Neural cell (in vitro differentiated cells): Measurements from ENCODE around the gene ARID1A. TPM values are rescaled to one million over a fixed set of nuclear protein-coding genes. Genes with fewer than 3 reads are reported as not detected.

Experiments used
- H2AFZ ChIP-seq: fragments of 200-600, 300-800 bp; sonication (generic), shearing (Covaris generic); 2 replicates; pipeline ENCODE4 v1.6.0; 2014; ENCODE audit warnings: low read depth, mild to moderate bottlenecking, antibody characterized with exemption, low read length, moderate library complexity
- H3F3A ChIP-seq: fragments of 200-600 bp; shearing (Covaris generic); 2 replicates; pipeline ENCODE4 v1.6.1; 2016; ENCODE audit warnings: mild to moderate bottlenecking, moderate library complexity, mixed read lengths, antibody characterized with exemption, low read length; ENCODE audit not compliant: insufficient read depth, poor library complexity, severe bottlenecking
- H3K27ac ChIP-seq: fragments of 200-600, 300-800 bp; sonication (generic), shearing (Covaris generic); 2 replicates; pipeline ENCODE4 v1.5.1; 2014; ENCODE audit warnings: mild to moderate bottlenecking, low read length, moderate library complexity
- H3K27me3 ChIP-seq: fragments of 300-800, 200-600 bp; sonication (generic), shearing (Covaris generic); 2 replicates; pipeline ENCODE4 v1.6.0; 2014; ENCODE audit warnings: mild to moderate bottlenecking, low read depth, low read length, moderate library complexity; ENCODE audit not compliant: insufficient read depth
- H3K36me3 ChIP-seq: fragments of 300-800, 200-600 bp; sonication (generic), shearing (Covaris generic); 2 replicates; pipeline ENCODE4 v1.5.1; 2014; ENCODE audit warnings: mild to moderate bottlenecking, antibody characterized with exemption, low read length, moderate library complexity; ENCODE audit not compliant: insufficient read depth
- H3K4me2 ChIP-seq: fragments of 300-800, 200-600 bp; sonication (generic), shearing (Covaris generic); 2 replicates; pipeline ENCODE4 v1.6.0; 2014; ENCODE audit warnings: mild to moderate bottlenecking, low read length
- H3K4me3 ChIP-seq: fragments of 300-800, 200-600 bp; sonication (generic), shearing (Covaris generic); 2 replicates; pipeline ENCODE4 v1.5.1; 2014; ENCODE audit warnings: mild to moderate bottlenecking, low read length, moderate library complexity
- H3K79me2 ChIP-seq: fragments of 200-600 bp; shearing (Covaris generic); replicated peaks from 2 replicates; pipeline ENCODE4 v1.6.0; 2014; ENCODE audit warnings: mild to moderate bottlenecking, low read length, moderate library complexity; ENCODE audit not compliant: insufficient read depth
- H3K9ac ChIP-seq: fragments of 300-800, 200-600 bp; sonication (generic), shearing (Covaris generic); 2 replicates; pipeline ENCODE4 v1.6.1; 2016; ENCODE audit warnings: mild to moderate bottlenecking, low read length, mixed read lengths
- H3K9me2 ChIP-seq: fragments of 200-600 bp; shearing (Covaris generic); 2 replicates; pipeline ENCODE4 v1.6.1; 2016; ENCODE audit warnings: mild to moderate bottlenecking, low read length, mixed read lengths; ENCODE audit not compliant: insufficient read depth
- H3K9me3 ChIP-seq: fragments of 200-600, 300-800 bp; sonication (generic), shearing (Covaris generic); 2 replicates; pipeline ENCODE4 v1.6.1; 2016; ENCODE audit warnings: mild to moderate bottlenecking, mixed run types, low read length, moderate library complexity, mixed read lengths
- H4K20me1 ChIP-seq: fragments of 200-600 bp; shearing (Covaris generic); 2 replicates; pipeline ENCODE4 v1.6.1; 2016; ENCODE audit warnings: mild to moderate bottlenecking, mixed run types; ENCODE audit not compliant: insufficient read depth
- EP300 ChIP-seq: fragments of 450-650 bp; conservative IDR thresholded peaks from 2 replicates; pipeline ENCODE4 v1.6.1; 2014; ENCODE audit warnings: antibody characterized with exemption, mild to moderate bottlenecking, moderate library complexity; ENCODE audit not compliant: poor library complexity, severe bottlenecking
- EZH2 ChIP-seq: fragments of 200-600, 300-800 bp; shearing (Covaris generic), sonication (generic); IDR thresholded peaks from 2 replicates; pipeline ENCODE4 v1.6.1; 2014; ENCODE audit warnings: antibody characterized with exemption, low read length, borderline replicate concordance, mild to moderate bottlenecking; ENCODE audit not compliant: insufficient read depth, poor library complexity, severe bottlenecking
- MXI1 ChIP-seq: fragments of 450-650 bp; conservative IDR thresholded peaks from 2 replicates; pipeline ENCODE4 v1.6.1; 2014; ENCODE audit warnings: antibody characterized with exemption, mild to moderate bottlenecking; ENCODE audit not compliant: poor library complexity, severe bottlenecking
- POLR2AphosphoS5 ChIP-seq: IDR thresholded peaks from 2 replicates; pipeline ENCODE4 v1.6.1; 2012
- RAD21 ChIP-seq: fragments of 450-650 bp; conservative IDR thresholded peaks from 2 replicates; pipeline ENCODE4 v1.6.1; 2014; ENCODE audit warnings: antibody characterized with exemption, mild to moderate bottlenecking, moderate library complexity
- REST ChIP-seq: IDR thresholded peaks from 2 replicates; pipeline ENCODE4 v1.6.1; 2012; ENCODE audit warnings: borderline replicate concordance
- SMC3 ChIP-seq: fragments of 450-650 bp; conservative IDR thresholded peaks from 2 replicates; pipeline ENCODE4 v1.6.1; 2014; ENCODE audit warnings: antibody characterized with exemption, mild to moderate bottlenecking, moderate library complexity; ENCODE audit not compliant: poor library complexity
- TAF1 ChIP-seq: IDR thresholded peaks from 2 replicates; pipeline ENCODE4 v1.6.1; 2012; ENCODE audit warnings: low read depth
- polyA plus RNA-seq: library from polyadenylated mRNA; depleted of rRNA; stranded (reverse); fragments of >200 nt; gene quantifications from 2 replicates; pipeline ENCODE4 v1.2.3, GENCODE V29; 2014
- TF ChIP-seq, protein P1 (sequence below): fragments of 450-650 bp; IDR thresholded peaks from 2 replicates; pipeline ENCODE4 v1.5.1; 2014; ENCODE audit warnings: antibody characterized with exemption, mild to moderate bottlenecking, moderate library complexity; ENCODE audit not compliant: poor library complexity, severe bottlenecking

ARID1A gene
- polyA plus RNA-seq, 1 donor from 2014 or later: 13.2 TPM

DNA sequence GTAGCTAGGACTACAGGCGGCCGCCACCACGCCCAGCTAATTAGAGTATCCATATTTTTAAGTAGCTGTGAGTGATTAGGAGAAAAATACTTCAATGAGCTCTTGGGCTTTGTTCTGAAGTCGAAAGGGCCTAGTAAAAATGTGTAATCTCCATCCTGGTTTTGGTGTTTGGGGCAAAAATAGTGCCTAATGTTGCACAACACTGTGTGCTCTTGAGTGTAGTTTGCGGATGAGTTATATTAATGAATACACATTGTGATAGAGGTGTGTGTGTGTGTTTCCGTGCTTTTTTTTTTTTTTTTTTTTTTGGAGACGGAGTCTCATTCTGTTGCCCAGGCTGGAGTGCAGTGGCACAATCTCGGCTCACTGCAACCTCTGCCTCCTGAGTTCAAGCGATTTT, 6.3 kb upstream of the ARID1A start:
- Histone ChIP-seq H3K4me2 (no peak overlapping the region), H3K79me2 (peaks cover 7% of the 10 kb centered on the region), H3K36me3 (no peaks in the 10 kb centered on the region), H4K20me1 (no peaks in the 10 kb centered on the region), H2AFZ (no peak overlapping the region), H3K9me2 (no peaks in the 10 kb centered on the region), H3K4me3 (no peak overlapping the region), H3K27ac (no peak overlapping the region), H3K27me3 (no peaks in the 10 kb centered on the region), H3K9ac (no peak overlapping the region), H3K9me3 (no peaks in the 10 kb centered on the region), H3F3A (peaks cover under 1% of the 10 kb centered on the region)
- TF ChIP-seq, protein P1, sequence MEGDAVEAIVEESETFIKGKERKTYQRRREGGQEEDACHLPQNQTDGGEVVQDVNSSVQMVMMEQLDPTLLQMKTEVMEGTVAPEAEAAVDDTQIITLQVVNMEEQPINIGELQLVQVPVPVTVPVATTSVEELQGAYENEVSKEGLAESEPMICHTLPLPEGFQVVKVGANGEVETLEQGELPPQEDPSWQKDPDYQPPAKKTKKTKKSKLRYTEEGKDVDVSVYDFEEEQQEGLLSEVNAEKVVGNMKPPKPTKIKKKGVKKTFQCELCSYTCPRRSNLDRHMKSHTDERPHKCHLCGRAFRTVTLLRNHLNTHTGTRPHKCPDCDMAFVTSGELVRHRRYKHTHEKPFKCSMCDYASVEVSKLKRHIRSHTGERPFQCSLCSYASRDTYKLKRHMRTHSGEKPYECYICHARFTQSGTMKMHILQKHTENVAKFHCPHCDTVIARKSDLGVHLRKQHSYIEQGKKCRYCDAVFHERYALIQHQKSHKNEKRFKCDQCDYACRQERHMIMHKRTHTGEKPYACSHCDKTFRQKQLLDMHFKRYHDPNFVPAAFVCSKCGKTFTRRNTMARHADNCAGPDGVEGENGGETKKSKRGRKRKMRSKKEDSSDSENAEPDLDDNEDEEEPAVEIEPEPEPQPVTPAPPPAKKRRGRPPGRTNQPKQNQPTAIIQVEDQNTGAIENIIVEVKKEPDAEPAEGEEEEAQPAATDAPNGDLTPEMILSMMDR: no peak
- TF ChIP-seq SMC3: no peak
- TF ChIP-seq POLR2AphosphoS5: no peak
- no peak for TF ChIP-seq RAD21
- no peak for TF ChIP-seq TAF1
- no peak for TF ChIP-seq REST
- no peak for TF ChIP-seq EP300
- TF ChIP-seq MXI1: no peak
- TF ChIP-seq EZH2: no peak

DNA sequence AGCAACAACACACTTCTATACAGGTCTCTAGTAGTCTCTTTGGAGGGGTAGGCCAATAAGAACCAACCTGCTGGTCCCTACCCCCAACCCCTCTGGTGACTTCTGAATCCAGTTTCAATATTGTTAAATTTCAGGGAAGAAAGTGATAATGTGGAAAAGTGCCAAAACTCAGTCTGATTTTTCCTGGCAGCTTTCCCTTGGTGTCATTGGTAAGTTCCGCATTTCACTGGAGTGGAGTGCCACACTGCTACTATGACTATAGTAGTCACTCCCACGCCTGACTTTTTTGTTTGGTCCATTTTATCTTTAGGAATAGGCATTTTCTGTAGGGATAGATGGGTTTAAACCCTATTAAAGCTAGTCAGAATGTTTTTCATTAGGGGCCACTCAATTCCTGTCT, 5.7 kb upstream of the ARID1A start:
- peaks cover 3% of the 10 kb centered on the region for H3F3A ChIP-seq
- H2AFZ ChIP-seq: no peak overlapping the region
- H3K79me2 ChIP-seq: peaks cover 13% of the 10 kb centered on the region
- no peak overlapping the region for H3K4me3 ChIP-seq
- H3K36me3 ChIP-seq: no peaks in the 10 kb centered on the region
- no peak overlapping the region for H3K27ac ChIP-seq
- H3K27me3 ChIP-seq: no peaks in the 10 kb centered on the region
- TF ChIP-seq MXI1 (no peak), REST (no peak), POLR2AphosphoS5 (no peak), SMC3 (no peak), EZH2 (no peak), TAF1 (no peak), EP300 (no peak), RAD21 (no peak)
- TF ChIP-seq, protein P1: no peak
- no peaks in the 10 kb centered on the region for H3K9me3 ChIP-seq
- no peaks in the 10 kb centered on the region for H4K20me1 ChIP-seq
- H3K9ac ChIP-seq: no peak overlapping the region
- H3K9me2 ChIP-seq: no peaks in the 10 kb centered on the region
- no peak overlapping the region for H3K4me2 ChIP-seq
